Measurements from ENCODE around the gene DCST2. TPM values are rescaled to one million over a fixed set of nuclear protein-coding genes. Genes with fewer than 3 reads are reported as not detected.

Gene DCST2
- total RNA-seq, 4 donors from 2014 or later = 0.90 to 4.2 (median 1.7) TPM

DNA sequence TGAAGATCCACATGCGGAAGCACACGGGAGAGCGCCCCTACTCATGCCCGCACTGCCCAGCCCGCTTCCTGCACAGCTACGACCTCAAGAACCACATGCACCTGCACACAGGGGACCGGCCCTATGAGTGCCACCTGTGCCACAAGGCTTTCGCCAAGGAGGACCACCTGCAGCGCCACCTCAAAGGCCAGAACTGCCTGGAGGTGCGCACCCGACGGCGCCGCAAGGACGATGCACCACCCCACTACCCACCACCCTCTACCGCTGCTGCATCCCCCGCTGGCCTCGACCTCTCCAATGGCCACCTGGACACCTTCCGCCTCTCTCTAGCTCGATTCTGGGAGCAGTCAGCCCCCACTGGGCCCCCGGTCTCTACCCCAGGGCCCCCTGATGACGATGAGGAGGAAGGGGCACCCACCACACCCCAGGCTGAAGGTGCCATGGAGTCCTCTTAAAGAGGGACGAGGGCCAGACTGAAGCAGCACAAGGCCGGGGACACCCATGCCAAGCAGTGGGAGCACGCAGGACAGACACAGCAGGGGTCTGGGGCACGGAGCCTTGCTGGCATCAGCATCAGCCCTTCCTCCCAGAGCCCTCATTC lies 17.2 kb downstream of the DCST2 start:
- Histone ChIP-seq H3K9me3 (no peaks in the 10 kb centered on the region), H3K27ac (peak overlapping the region; percentile 86 to 99 (median 97)), H3K36me3 (peaks cover 0 to 24% (median 0%) of the 10 kb centered on the region in 3 donors), H3K27me3 (no peaks in the 10 kb centered on the region), H3K4me1 (peaks cover 0 to 71% (median 49%) of the 10 kb centered on the region in 4 donors), H3K4me3 (no peak overlapping the region)
- TF ChIP-seq POLR2A (IDR thresholded peaks at IDR 0.05) = no peak
- TF ChIP-seq, protein P1, sequence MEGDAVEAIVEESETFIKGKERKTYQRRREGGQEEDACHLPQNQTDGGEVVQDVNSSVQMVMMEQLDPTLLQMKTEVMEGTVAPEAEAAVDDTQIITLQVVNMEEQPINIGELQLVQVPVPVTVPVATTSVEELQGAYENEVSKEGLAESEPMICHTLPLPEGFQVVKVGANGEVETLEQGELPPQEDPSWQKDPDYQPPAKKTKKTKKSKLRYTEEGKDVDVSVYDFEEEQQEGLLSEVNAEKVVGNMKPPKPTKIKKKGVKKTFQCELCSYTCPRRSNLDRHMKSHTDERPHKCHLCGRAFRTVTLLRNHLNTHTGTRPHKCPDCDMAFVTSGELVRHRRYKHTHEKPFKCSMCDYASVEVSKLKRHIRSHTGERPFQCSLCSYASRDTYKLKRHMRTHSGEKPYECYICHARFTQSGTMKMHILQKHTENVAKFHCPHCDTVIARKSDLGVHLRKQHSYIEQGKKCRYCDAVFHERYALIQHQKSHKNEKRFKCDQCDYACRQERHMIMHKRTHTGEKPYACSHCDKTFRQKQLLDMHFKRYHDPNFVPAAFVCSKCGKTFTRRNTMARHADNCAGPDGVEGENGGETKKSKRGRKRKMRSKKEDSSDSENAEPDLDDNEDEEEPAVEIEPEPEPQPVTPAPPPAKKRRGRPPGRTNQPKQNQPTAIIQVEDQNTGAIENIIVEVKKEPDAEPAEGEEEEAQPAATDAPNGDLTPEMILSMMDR (IDR thresholded peaks at IDR 0.05) = no peak
- no peak for TF ChIP-seq EP300 (IDR thresholded peaks at IDR 0.05)
- WGBS, 2 donors = 87 to 88% methylated on average over 25 to 26 of the region's 26 CpGs
- DNase-seq (ENCODE audit: low spot score in 2 of 2) = no peak

DNA sequence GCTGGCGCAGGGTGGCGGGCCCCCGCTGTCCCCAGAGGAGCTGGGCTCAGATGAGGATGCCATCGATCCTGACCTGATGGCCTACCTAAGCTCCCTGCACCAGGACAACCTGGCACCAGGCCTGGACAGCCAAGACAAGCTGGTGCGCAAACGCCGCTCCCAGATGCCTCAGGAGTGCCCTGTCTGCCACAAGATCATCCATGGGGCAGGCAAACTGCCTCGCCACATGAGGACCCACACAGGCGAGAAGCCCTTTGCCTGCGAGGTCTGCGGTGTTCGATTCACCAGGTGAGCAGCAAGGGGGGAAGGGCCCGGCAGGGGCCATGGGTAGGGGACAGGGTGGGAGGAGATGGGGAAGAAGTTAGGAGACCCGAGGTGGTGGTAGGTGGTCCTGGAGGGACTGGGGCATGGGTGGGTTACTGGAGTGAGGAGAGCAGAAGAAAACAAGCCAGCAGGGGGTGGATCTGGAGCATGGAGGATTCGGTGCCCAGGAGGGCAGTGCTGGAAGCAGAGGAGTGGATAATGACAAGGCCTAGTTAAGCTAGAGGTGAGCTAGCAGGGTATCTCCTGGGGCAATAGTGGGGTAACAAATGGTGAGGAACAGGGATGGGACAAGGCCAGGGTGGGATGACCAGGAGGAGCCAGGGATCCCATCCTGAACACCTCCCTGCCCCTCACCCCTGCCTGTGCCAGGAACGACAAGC lies 17.9 kb downstream of the DCST2 start:
- WGBS, 2 donors = 82 to 89% methylated on average over 16 of the region's 16 CpGs
- TF ChIP-seq, protein P1 (IDR thresholded peaks at IDR 0.05) = no peak
- TF ChIP-seq POLR2A (IDR thresholded peaks at IDR 0.05) (no peak), EP300 (IDR thresholded peaks at IDR 0.05) (no peak)
- Histone ChIP-seq H3K9me3 (no peaks in the 10 kb centered on the region), H3K36me3 (peaks cover 0 to 24% (median 0%) of the 10 kb centered on the region in 3 donors), H3K4me3 (no peak overlapping the region), H3K27me3 (no peaks in the 10 kb centered on the region), H3K27ac (peak overlapping the region; percentile 86 to 99 (median 97)), H3K4me1 (peaks cover 0 to 77% (median 55%) of the 10 kb centered on the region in 4 donors)
- no peak for DNase-seq (ENCODE audit: low spot score in 2 of 2)

DNA sequence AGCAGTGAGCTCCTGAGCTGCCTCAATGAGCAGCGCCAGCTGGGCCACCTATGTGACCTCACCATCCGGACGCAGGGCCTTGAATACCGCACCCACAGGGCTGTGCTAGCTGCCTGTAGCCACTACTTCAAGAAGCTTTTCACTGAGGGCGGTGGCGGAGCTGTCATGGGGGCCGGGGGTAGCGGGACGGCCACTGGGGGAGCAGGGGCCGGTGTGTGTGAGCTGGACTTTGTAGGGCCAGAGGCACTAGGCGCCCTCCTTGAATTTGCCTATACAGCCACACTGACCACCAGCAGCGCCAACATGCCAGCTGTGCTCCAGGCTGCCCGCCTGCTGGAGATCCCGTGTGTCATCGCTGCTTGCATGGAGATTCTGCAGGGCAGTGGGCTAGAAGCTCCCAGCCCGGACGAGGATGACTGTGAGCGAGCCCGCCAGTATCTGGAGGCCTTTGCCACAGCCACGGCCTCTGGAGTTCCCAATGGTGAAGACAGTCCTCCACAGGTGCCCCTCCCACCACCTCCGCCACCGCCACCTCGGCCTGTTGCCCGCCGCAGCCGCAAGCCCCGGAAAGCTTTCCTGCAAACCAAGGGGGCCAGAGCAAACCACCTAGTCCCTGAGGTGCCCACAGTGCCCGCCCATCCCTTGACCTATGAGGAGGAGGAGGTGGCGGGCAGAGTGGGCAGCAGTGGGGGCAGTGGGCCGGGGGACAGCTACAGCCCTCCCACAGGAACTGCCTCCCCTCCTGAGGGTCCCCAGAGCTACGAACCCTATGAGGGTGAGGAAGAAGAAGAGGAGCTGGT lies 18.7 kb downstream of the DCST2 start:
- H3K9me3 ChIP-seq = no peaks in the 10 kb centered on the region
- no peak for DNase-seq (ENCODE audit: low spot score in 2 of 2)
- WGBS, 2 donors = 83 to 88% methylated on average over 17 to 26 of the region's 31 CpGs
- H3K27ac ChIP-seq = peak overlapping the region in 2 of 4 donors; percentile 88 to 99
- H3K27me3 ChIP-seq = no peaks in the 10 kb centered on the region
- TF ChIP-seq POLR2A (IDR thresholded peaks at IDR 0.05) = no peak
- TF ChIP-seq, protein P1 (IDR thresholded peaks at IDR 0.05) = no peak
- no peak for TF ChIP-seq EP300 (IDR thresholded peaks at IDR 0.05)
- no peak overlapping the region for H3K4me3 ChIP-seq
- H3K4me1 ChIP-seq = peaks cover 0 to 82% (median 62%) of the 10 kb centered on the region in 4 donors
- peaks cover 0 to 24% (median 0%) of the 10 kb centered on the region in 3 donors for H3K36me3 ChIP-seq

DNA sequence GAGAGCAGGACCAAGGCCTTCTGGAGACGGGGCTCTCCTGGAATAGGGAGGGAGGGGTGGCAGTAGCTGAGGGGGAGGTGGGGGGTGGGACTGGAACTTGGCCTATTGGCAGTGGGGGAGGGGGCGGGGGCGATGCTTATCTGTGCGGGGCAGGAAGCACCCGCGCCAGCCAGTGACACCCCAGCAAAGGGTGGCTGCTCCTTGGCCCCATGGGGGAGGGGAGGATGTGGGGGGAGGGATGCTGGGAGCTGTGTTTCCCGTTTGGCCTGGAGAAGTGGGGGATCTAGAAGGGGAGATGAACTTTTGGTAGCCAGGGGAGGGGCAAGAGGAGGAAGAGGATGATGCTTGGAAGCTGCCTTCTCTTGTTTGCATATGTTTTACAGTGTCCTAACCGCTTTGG lies 19.9 kb downstream of the DCST2 start:
- Histone ChIP-seq H3K27me3 (no peaks in the 10 kb centered on the region), H3K4me3 (no peak overlapping the region), H3K4me1 (peaks cover 0 to 82% (median 67%) of the 10 kb centered on the region in 4 donors), H3K27ac (peak overlapping the region; percentile 74 to 99 (median 94)), H3K36me3 (peaks cover 0 to 24% (median 0%) of the 10 kb centered on the region in 3 donors), H3K9me3 (no peaks in the 10 kb centered on the region)
- TF ChIP-seq, protein P1 (IDR thresholded peaks at IDR 0.05) = no peak
- no peak for DNase-seq (ENCODE audit: low spot score in 2 of 2)
- WGBS, 2 donors = 36 to 51% methylated on average over 8 of the region's 8 CpGs
